SIG-M5 treated with dmso at 0.1 percent for 504 hours (cell line): Measurements from ENCODE around the gene TSPAN32.
A peak's percentile ranks its signal among the peaks of the same experiment; 100 is the strongest.
"Not testable (repeated sequence)": the region's sequence is repeated elsewhere in the genome, so short reads cannot be mapped to it uniquely, and the experiment has no call there.

Source experiments
- DNase-seq: peaks from one replicate; lab custom pipeline; 2025; ENCODE audit not compliant: unreplicated experiment; lab: John Stamatoyannopoulos, UW

TSPAN32 gene

GRCh38 chr11:2280208-2280607, 21.6 kb upstream of the TSPAN32 start:
- no peak for DNase-seq

GRCh38 chr11:2286350-2286749, 15.5 kb upstream of the TSPAN32 start:
- not testable (repeated sequence) for DNase-seq

- no peak for DNase-seq
These were observed 14.7 kb upstream of the TSPAN32 start for GRCh38 chr11:2287091-2287490.

GRCh38 chr11:2289350-2289749, 12.5 kb upstream of the TSPAN32 start:
- no peak for DNase-seq

- DNase-seq, result no peak
These were observed 12.0 kb upstream of the TSPAN32 start for GRCh38 chr11:2289859-2290258.

- DNase-seq, result no peak
These were observed 11.4 kb upstream of the TSPAN32 start for GRCh38 chr11:2290351-2290841.

GRCh38 chr11:2293531-2293971, 8.3 kb upstream of the TSPAN32 start:
- DNase-seq, result no peak

GRCh38 chr11:2293984-2294925, 7.6 kb upstream of the TSPAN32 start:
- no peak for DNase-seq

- no peak for DNase-seq
These were observed 6.9 kb upstream of the TSPAN32 start for GRCh38 chr11:2294926-2295290.

GRCh38 chr11:2295971-2296912, 5.6 kb upstream of the TSPAN32 start:
- DNase-seq, result no peak

- DNase-seq, result no peak
These were observed 4.7 kb upstream of the TSPAN32 start for GRCh38 chr11:2296913-2297622.

GRCh38 chr11:2297623-2298030, 4.2 kb upstream of the TSPAN32 start:
- DNase-seq, result no peak

- no peak for DNase-seq
These were observed 3.5 kb upstream of the TSPAN32 start for GRCh38 chr11:2298131-2298794.

- DNase-seq, result peak; percentile 14
These were observed 2.7 kb upstream of the TSPAN32 start for GRCh38 chr11:2298795-2299761.

GRCh38 chr11:2299773-2300172, 2.0 kb upstream of the TSPAN32 start:
- no peak for DNase-seq

- DNase-seq, result no peak
These were observed 1.4 kb upstream of the TSPAN32 start for GRCh38 chr11:2300290-2300935.

GRCh38 chr11:2300936-2301630, 730 bp upstream of the TSPAN32 start:
- peak; percentile 7 for DNase-seq

GRCh38 chr11:2302306-2302895, 588 bp downstream of the TSPAN32 start:
- DNase-seq, result no peak
